C4-2B (cell line): Measurements from ENCODE around the gene NCOA1.

Experiments
- CTCF ChIP-seq: fragments of 450-650 bp; conservative IDR thresholded peaks from 2 replicates; pipeline ENCODE4 v1.5.1; 2017; ENCODE audit warnings: mild to moderate bottlenecking
- ZFX ChIP-seq: fragments of 450-650 bp; IDR thresholded peaks from 2 replicates; pipeline ENCODE4 v1.6.1; 2017

DNA sequence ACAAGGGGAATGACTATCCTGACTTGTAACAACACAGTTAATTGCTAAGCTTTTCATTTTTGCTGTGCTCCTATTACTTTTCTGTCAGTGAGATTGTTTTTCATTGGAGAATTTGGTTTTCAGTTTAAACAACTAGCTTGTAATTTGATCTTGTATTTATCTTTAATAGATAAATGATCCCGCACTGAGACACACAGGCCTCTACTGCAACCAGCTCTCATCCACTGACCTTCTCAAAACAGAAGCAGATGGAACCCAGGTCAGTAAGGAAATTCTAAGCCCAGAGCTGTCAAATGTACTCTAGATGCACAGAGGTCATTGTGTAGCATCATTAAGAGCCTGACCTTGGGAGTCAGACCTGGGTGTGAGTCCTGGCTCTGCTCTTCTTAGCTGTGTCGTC lies 271.5 kb downstream of the NCOA1 start:
- TF ChIP-seq CTCF (no peak), ZFX (no peak)
